WI38 (cell line): Measurements from ENCODE around the gene IGSF5.

Source experiments
- H3K4me3 ChIP-seq: 2 replicates; pipeline ENCODE4 v1.5.1; 2011; ENCODE audit warnings: low read depth, mild to moderate bottlenecking, control low read depth, low read length
- TF ChIP-seq, protein P1 (sequence below): IDR thresholded peaks from 2 replicates; pipeline ENCODE4 v1.5.1; 2012; ENCODE audit warnings: low read depth, mild to moderate bottlenecking, control low read depth, low read length

IGSF5 gene

DNA sequence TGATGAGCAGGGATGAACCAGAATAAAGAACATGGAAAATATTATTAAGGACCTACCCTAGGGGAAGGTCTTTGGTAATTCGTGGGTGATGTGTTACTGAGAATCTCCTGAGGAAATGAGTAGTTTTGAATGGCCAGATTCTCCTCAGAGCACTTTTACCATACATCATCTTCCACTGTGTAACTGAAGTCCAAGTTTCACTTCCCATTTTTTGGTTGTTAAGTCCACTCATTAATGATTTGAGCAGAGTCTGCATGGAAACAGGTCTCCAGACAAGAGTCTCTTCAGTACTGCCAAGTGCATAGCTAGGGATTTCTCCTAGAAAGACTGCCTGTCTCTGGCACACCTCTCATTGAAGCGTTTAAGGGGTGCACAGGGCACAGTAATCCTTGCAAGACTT lies 73.6 kb downstream of the IGSF5 start:
- no peak overlapping the region for H3K4me3 ChIP-seq
- TF ChIP-seq, protein P1, sequence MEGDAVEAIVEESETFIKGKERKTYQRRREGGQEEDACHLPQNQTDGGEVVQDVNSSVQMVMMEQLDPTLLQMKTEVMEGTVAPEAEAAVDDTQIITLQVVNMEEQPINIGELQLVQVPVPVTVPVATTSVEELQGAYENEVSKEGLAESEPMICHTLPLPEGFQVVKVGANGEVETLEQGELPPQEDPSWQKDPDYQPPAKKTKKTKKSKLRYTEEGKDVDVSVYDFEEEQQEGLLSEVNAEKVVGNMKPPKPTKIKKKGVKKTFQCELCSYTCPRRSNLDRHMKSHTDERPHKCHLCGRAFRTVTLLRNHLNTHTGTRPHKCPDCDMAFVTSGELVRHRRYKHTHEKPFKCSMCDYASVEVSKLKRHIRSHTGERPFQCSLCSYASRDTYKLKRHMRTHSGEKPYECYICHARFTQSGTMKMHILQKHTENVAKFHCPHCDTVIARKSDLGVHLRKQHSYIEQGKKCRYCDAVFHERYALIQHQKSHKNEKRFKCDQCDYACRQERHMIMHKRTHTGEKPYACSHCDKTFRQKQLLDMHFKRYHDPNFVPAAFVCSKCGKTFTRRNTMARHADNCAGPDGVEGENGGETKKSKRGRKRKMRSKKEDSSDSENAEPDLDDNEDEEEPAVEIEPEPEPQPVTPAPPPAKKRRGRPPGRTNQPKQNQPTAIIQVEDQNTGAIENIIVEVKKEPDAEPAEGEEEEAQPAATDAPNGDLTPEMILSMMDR = no peak

- TF ChIP-seq, protein P1 = no peak
- H3K4me3 ChIP-seq = no peak overlapping the region
Measured at GRCh38 chr21:39822042-39822441, 77.1 kb downstream of the IGSF5 start.

GRCh38 chr21:39825250-39825649 lies 80.3 kb downstream of the IGSF5 start:
- TF ChIP-seq, protein P1 = no peak
- H3K4me3 ChIP-seq = no peak overlapping the region

GRCh38 chr21:39834543-39834942 lies 89.6 kb downstream of the IGSF5 start:
- TF ChIP-seq, protein P1 = no peak
- no peak overlapping the region for H3K4me3 ChIP-seq

GRCh38 chr21:39837861-39838359 lies 92.9 kb downstream of the IGSF5 start:
- TF ChIP-seq, protein P1 = no peak

GRCh38 chr21:39840373-39841097 lies 95.6 kb downstream of the IGSF5 start:
- TF ChIP-seq, protein P1 = no peak
- H3K4me3 ChIP-seq = no peak overlapping the region

More at GRCh38 chr21:39837861-39838359, 92.9 kb downstream of the IGSF5 start:
- H3K4me3 ChIP-seq = no peak overlapping the region

GRCh38 chr21:39842741-39843459 lies 97.9 kb downstream of the IGSF5 start:
- H3K4me3 ChIP-seq = no peak overlapping the region
- TF ChIP-seq, protein P1 = no peak
